ENCODE measurements around the gene ZSWIM6. TPM values are rescaled to one million over a fixed set of nuclear protein-coding genes. Genes with fewer than 3 reads are reported as not detected.

ZSWIM6 gene
- total RNA-seq, 2 experiments from 2014 or later: 0.06 to 0.17 TPM

- POLR2A ChIA-PET: interaction anchor here (1.4 kb wide), 1 partner anchor 30 kb away, joined by 3 read pairs; no protein-coding TSS in a partner anchor
Measured at GRCh38 chr5:61303346-61303745, 28.7 kb upstream of the ZSWIM6 start.

GRCh38 chr5:61304590-61305381 is 27.3 kb upstream of the ZSWIM6 start:
- no peak for TF ChIP-seq EZH2phosphoT487 (IDR thresholded peaks at IDR 0.05; ENCODE audit: borderline replicate concordance, low read depth, low read length)
- no peak for TF ChIP-seq CTCF (conservative IDR thresholded peaks at IDR 0.05; ENCODE audit: low read length)
- Histone ChIP-seq H3K27ac (ENCODE audit: low read depth, low read length, poor library complexity, severe bottlenecking) (no peak overlapping the region), H3K79me2 (ENCODE audit: insufficient read depth, low read depth, low read length) (no peaks in the 10 kb centered on the region), H3K4me2 (ENCODE audit: low read length) (no peak overlapping the region), H4K20me1 (ENCODE audit: insufficient read depth, low read length) (no peaks in the 10 kb centered on the region), H3K4me3 (ENCODE audit: low read depth, low read length, poor library complexity, severe bottlenecking) (no peak overlapping the region), H3K36me3 (ENCODE audit: insufficient read depth, low read length) (no peaks in the 10 kb centered on the region), H3K9me2 (ENCODE audit: insufficient read depth, low read length) (no peaks in the 10 kb centered on the region), H3K9me3 (ENCODE audit: low read length) (no peaks in the 10 kb centered on the region), H2AFZ (ENCODE audit: low read length) (no peak overlapping the region), H3K4me1 (ENCODE audit: insufficient read depth, low read length, poor library complexity, severe bottlenecking) (no peaks in the 10 kb centered on the region)
- DNase-seq (ENCODE audit: low spot score): no peak
- ChIA-PET CTCF (ENCODE audit: unreplicated experiment) (no interaction called here), POLR2A (interaction anchor here (0.6 to 1.4 kb wide), 2 partner anchors 32 to 181 kb away, joined by 3 to 4 read pairs; no protein-coding TSS in a partner anchor)
- intact Hi-C loops (cut with micrococcal nuclease; ENCODE audit: unreplicated experiment): no loop called here
- BruUV-seq (replicated peaks): no TSS peak

More at GRCh38 chr5:61303346-61303745, 28.7 kb upstream of the ZSWIM6 start:
- Histone ChIP-seq H2AFZ (ENCODE audit: low read length) (no peak overlapping the region), H3K4me1 (ENCODE audit: insufficient read depth, low read length, poor library complexity, severe bottlenecking) (no peaks in the 10 kb centered on the region), H3K79me2 (ENCODE audit: insufficient read depth, low read depth, low read length) (no peaks in the 10 kb centered on the region), H3K36me3 (ENCODE audit: insufficient read depth, low read length) (no peaks in the 10 kb centered on the region), H3K9me2 (ENCODE audit: insufficient read depth, low read length) (no peaks in the 10 kb centered on the region), H4K20me1 (ENCODE audit: insufficient read depth, low read length) (no peaks in the 10 kb centered on the region), H3K9me3 (ENCODE audit: low read length) (no peaks in the 10 kb centered on the region), H3K4me2 (ENCODE audit: low read length) (no peak overlapping the region), H3K27ac (ENCODE audit: low read depth, low read length, poor library complexity, severe bottlenecking) (no peak overlapping the region), H3K4me3 (ENCODE audit: low read depth, low read length, poor library complexity, severe bottlenecking) (no peak overlapping the region)
- TF ChIP-seq CTCF (conservative IDR thresholded peaks at IDR 0.05; ENCODE audit: low read length) (no peak), EZH2phosphoT487 (IDR thresholded peaks at IDR 0.05; ENCODE audit: borderline replicate concordance, low read depth, low read length) (no peak)
- no peak for DNase-seq (ENCODE audit: low spot score)
- BruUV-seq (replicated peaks): no TSS peak
- intact Hi-C loops (cut with micrococcal nuclease; ENCODE audit: unreplicated experiment): no loop called here
- CTCF ChIA-PET (ENCODE audit: unreplicated experiment): no interaction called here

- H3K4me2 ChIP-seq (ENCODE audit: low read length): no peak overlapping the region
Measured at GRCh38 chr5:61306531-61307131, 25.4 kb upstream of the ZSWIM6 start.

More at GRCh38 chr5:61306531-61307131, 25.4 kb upstream of the ZSWIM6 start:
- no peaks in the 10 kb centered on the region for H3K9me2 ChIP-seq (ENCODE audit: insufficient read depth, low read length)
- H3K9me3 ChIP-seq (ENCODE audit: low read length): no peaks in the 10 kb centered on the region
- ChIA-PET CTCF (ENCODE audit: unreplicated experiment) (no interaction called here), POLR2A (interaction anchor here (0.5 kb wide), 1 partner anchor 140 kb away, joined by 3 read pairs; no protein-coding TSS in a partner anchor)
- no peak for DNase-seq (ENCODE audit: low spot score)
- intact Hi-C loops (cut with micrococcal nuclease; ENCODE audit: unreplicated experiment): no loop called here
- TF ChIP-seq CTCF (conservative IDR thresholded peaks at IDR 0.05; ENCODE audit: low read length): no peak
- BruUV-seq (replicated peaks): no TSS peak
- H3K36me3 ChIP-seq (ENCODE audit: insufficient read depth, low read length): no peaks in the 10 kb centered on the region
- no peak overlapping the region for H2AFZ ChIP-seq (ENCODE audit: low read length)
- no peaks in the 10 kb centered on the region for H3K79me2 ChIP-seq (ENCODE audit: insufficient read depth, low read depth, low read length)
- H4K20me1 ChIP-seq (ENCODE audit: insufficient read depth, low read length): no peaks in the 10 kb centered on the region
- no peak overlapping the region for H3K27ac ChIP-seq (ENCODE audit: low read depth, low read length, poor library complexity, severe bottlenecking)
- H3K4me3 ChIP-seq (ENCODE audit: low read depth, low read length, poor library complexity, severe bottlenecking): no peak overlapping the region
- H3K4me1 ChIP-seq (ENCODE audit: insufficient read depth, low read length, poor library complexity, severe bottlenecking): no peaks in the 10 kb centered on the region
